Adipose tissue (tissue), 3 donors: ENCODE data around the gene SMC1B. TPM values are rescaled to one million over a fixed set of nuclear protein-coding genes. Genes with fewer than 3 reads are reported as not detected.
"Not testable (repeated sequence)": the region's sequence is repeated elsewhere in the genome, so short reads cannot be mapped to it uniquely, and the experiment has no call there.

Experiments used
- H3K27ac ChIP-seq: one replicate; pipeline ENCODE4 v1.5.1; 2013; ENCODE audit warnings: low read depth, low read length
- WGBS, 3 donors: extraction: QIAGEN DNeasy Blood & Tissue Kit; methylation state at CpG; one replicate each; pipeline ENCODE4 v1.1.7; 2013; 5-methylcytosine and 5-hydroxymethylcytosine counted together
- polyA plus RNA-seq, 3 donors: library from polyadenylated mRNA; stranded (reverse); fragments of 200-250 nt; gene quantifications; one replicate each; pipeline ENCODE4 v1.2.3, GENCODE V29; 2013
- donor health status: healthy with polysubstance abuse.
- donor health status: Bipolar disorder and iron deficiency.
- donor health status: healthy.

SMC1B gene, protein sequence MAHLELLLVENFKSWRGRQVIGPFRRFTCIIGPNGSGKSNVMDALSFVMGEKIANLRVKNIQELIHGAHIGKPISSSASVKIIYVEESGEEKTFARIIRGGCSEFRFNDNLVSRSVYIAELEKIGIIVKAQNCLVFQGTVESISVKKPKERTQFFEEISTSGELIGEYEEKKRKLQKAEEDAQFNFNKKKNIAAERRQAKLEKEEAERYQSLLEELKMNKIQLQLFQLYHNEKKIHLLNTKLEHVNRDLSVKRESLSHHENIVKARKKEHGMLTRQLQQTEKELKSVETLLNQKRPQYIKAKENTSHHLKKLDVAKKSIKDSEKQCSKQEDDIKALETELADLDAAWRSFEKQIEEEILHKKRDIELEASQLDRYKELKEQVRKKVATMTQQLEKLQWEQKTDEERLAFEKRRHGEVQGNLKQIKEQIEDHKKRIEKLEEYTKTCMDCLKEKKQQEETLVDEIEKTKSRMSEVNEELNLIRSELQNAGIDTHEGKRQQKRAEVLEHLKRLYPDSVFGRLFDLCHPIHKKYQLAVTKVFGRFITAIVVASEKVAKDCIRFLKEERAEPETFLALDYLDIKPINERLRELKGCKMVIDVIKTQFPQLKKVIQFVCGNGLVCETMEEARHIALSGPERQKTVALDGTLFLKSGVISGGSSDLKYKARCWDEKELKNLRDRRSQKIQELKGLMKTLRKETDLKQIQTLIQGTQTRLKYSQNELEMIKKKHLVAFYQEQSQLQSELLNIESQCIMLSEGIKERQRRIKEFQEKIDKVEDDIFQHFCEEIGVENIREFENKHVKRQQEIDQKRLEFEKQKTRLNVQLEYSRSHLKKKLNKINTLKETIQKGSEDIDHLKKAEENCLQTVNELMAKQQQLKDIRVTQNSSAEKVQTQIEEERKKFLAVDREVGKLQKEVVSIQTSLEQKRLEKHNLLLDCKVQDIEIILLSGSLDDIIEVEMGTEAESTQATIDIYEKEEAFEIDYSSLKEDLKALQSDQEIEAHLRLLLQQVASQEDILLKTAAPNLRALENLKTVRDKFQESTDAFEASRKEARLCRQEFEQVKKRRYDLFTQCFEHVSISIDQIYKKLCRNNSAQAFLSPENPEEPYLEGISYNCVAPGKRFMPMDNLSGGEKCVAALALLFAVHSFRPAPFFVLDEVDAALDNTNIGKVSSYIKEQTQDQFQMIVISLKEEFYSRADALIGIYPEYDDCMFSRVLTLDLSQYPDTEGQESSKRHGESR
- under 1 TPM in 2 of 3 donors, not detected in 1; 0.01 to 0.02 TPM for polyA plus RNA-seq

DNA sequence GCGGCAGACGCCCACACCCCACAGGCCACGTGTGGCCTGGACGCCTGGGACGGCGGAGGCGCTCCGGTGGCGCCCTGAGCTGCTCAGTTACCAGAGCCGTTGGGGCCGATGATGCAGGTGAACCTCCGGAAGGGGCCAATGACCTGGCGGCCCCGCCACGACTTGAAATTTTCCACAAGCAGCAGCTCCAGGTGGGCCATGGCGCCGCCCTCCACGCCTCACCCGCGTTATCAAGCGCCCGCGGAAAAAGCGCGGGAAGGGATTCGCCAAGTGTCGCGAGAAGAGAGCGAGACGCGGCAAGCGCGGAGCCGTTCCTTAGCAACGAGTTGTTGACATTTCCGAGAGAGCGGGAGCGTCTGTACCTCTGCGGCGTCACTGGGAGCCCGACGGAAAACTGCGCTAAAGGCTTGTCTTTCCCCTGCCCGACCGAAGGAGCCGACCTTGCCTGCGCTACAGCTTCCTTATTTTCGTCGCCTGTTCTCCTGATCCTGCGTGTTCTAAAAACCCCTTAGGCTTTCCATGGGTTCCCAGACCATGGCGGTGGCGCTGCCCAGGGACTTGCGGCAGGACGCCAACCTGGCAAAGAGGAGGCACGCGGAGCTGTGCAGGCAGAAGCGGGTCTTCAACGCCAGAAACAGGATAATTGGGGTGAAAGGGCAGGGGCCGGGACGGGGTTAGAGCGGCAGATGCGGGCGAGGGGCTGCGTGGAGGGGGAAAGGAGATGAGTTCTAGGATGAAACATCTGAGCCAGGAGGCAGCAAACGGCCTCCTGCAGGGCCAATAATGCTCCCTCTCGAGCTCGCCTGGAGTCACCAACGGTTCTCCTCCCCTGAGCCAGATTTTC is at the start of gene SMC1B, which contains the start of gene RIBC2:
TSS of gene SMC1B (minus strand) at position 232 of the 844 bp plus-strand sequence. CDS start at position 200, 32 bp downstream.
TSS of gene RIBC2 (plus strand) at position 326 of the 844 bp plus-strand sequence. CDS start at position 520, 194 bp downstream.
- no peak within 1 kb of the TSS for H3K27ac ChIP-seq
- 7 to 14% (median 9%) methylated on average over 63 to 68 of the region's 68 CpGs for WGBS, 3 donors

- WGBS, 3 donors, result 83 to 91% (median 86%) methylated on average over 6 of the region's 6 CpGs
- no peak overlapping the region for H3K27ac ChIP-seq
These were observed 48.7 kb upstream of the SMC1B start for GRCh38 chr22:45462034-45462655.

DNA sequence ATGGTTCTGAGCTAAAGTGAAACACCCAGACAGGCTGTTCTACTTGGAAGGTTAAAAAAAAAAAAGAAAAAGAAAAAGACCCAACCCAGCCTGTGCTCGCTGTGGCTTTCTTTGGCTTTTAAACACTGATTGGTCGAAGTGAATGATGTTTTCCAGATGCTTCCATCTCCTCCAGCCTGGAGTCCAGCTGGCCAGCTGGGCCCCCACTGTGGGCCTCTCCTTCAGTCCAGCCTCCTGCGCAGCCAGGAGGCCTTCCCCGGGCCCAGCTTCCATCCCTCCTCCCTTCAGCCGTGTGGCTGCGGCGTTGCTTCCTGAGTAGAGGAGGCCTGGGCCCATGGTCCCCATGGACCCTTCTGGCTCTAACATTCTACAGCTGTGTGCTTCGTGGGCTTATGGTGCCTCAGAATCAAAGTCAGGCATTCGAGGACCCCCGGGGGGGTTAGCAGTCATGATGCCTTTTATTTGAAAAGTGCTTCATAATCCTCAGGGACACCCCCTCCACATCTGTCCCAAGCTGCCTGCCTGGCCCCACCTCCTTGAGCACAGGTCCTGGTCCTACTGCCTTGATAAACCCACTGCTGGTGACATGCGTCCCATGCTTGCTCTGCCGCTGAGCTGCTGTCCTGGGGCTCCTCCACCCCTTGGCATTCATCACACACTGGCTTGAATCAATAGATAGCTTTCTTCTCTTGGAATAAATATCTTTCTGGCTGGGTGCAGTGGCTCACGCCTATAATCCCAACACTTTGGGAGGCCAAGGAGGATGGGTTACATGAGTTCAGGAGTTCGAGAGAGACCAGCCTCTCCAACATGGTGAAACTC is 47.1 kb upstream of the SMC1B start:
- 51 to 71% (median 62%) methylated on average over 14 of the region's 14 CpGs for WGBS, 3 donors
- no peak overlapping the region for H3K27ac ChIP-seq

DNA sequence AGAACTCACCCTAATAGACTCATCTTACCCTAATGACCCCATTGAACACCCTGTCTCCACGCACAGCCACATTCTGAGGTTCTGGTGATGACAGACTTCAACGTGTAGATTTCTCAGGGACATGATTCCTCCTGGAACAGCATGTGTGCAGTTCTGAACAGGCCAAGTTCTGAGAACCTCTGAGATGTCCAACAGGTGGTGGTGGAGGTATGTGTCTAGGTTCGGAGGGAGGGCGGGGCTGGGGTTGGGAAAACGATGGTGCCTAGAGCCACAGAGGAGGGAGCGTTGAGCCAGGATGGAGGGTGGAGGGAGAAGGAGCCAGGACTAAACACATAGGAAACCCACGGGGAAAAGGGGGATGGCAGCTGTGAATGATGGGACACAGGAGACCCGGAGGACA is 45.8 kb upstream of the SMC1B start:
- WGBS, 3 donors, result 86 to 92% (median 88%) methylated on average over 8 of the region's 8 CpGs
- no peak overlapping the region for H3K27ac ChIP-seq

DNA sequence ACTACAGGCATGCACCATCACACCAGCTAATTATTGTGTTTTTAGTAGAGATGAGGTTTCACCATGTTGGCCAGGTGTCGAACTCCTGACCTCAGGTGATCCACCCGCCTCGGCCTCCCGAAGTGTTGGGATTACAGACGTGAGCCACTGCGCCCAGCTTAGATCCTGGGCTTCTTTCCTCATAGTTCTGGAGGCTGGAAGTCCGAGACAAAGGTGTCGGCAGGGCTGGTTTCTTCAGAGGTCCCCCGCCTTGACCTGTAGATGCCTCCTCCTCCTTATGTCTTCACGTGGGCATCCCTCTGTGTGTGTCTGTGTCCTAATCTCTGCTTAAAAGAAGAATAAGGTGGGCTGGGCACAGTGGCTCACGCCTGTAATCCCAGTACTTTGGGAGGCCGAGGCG is 45.1 kb upstream of the SMC1B start:
- WGBS, 3 donors, result 90 to 97% (median 95%) methylated on average over 13 of the region's 13 CpGs
- H3K27ac ChIP-seq, result no peak overlapping the region

GRCh38 chr22:45456811-45457210 is 43.4 kb upstream of the SMC1B start:
- WGBS, 3 donors, result 80 to 89% (median 84%) methylated on average over 8 of the region's 8 CpGs
- no peak overlapping the region for H3K27ac ChIP-seq

DNA sequence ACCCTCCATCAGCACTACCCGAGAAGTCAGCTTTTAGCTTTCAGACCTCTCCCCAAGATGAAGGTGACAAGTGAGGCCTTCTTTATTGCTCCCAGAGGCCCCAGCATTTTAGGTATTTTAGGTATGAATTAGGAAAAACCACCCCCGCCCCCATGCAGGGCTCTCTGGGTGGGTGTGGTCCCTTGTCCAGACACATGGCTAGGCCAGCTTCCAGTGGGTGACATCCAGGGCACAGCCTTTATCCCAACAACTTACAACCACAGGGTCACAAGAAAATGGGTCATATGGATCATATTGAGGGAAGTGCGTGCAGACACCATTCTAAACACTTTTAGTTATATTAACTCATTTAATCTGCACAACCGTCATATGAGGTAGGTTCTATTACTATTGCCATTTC is 42.2 kb upstream of the SMC1B start:
- 85 to 92% (median 89%) methylated on average over 4 of the region's 4 CpGs for WGBS, 3 donors
- H3K27ac ChIP-seq, result no peak overlapping the region

DNA sequence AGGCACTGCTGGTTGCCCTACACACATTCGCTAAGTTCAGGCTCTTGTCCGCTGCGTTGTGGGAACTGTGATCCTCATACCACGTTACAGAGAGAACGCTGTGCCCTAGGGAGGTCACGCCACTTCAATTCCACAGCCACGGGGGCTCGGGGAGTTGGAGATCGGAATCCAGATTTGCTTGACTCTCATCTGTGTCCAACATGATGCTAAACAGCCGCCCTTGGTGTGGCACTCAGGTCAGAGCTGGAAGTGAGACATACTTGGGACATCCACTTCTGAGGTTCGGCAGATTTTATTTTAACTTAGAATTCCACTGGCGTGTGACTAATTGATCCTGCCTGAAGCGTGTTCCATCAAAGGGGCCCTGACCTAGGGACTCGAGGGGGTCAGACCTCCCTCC is 41.8 kb upstream of the SMC1B start:
- H3K27ac ChIP-seq, result no peak overlapping the region
- 69 to 87% (median 84%) methylated on average over 14 of the region's 14 CpGs for WGBS, 3 donors

DNA sequence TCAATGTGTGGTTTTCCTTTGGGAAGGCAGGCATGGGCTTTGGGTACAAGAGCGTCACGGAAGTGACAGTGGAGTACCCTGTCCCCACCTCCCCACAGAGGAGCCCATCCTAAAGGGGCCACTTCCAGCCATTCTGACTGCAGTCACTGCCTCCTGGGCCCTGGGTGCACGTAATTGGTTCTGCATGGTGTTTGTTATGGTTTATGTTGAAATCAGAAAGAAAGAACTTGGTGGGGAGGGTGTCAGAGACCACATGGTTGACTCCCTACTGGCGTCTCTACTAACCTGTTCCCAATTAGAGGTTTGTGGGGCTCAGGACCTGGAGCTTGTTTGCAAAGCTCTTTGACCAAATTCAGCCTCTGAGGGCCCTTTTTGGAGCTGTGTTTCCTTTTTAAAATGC is 40.9 kb upstream of the SMC1B start:
- 62 to 66% (median 65%) methylated on average over 4 of the region's 4 CpGs for WGBS, 3 donors
- H3K27ac ChIP-seq, result no peak overlapping the region

- 88 to 95% (median 95%) methylated on average over 6 of the region's 6 CpGs for WGBS, 3 donors
- H3K27ac ChIP-seq, result no peak overlapping the region
These were observed 40.4 kb upstream of the SMC1B start for GRCh38 chr22:45453764-45454163.

DNA sequence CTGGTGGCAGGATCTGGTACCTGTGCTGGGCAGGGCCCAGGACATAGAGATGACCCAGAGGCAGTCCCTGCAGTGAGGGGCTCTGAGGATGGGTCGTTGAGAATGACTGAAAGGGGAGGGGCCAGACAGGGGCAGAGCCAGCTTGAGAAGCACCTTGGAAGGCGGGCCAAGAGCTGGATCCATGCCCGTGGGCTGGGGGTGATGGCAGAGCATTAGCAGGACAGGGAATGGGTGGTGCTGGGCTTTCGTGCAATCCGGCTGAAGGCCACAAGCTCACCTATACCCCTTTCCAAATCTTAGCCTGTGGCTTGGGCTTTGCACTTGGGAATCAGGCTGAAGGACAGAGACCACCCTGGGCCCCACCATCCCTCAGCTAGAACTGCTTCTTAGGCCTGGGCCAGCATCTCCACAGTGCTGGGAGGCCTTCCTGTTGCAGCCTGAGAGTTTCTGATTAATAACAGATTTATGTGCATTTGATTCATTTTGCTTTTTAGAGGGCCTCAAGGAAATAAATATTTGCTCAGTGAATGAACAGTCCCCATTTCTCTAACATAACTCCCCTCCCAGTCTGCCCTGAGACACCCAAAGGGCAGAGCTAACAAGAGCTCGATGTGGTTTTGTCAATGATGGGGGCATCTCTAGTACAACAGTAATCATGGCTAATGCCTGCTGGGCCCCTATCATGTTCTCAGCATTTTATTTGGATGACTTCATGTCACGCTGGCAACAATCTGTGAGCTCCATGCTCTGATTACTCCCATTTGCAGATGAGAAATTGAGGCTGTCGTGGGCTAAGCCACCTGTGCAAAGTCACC is 39.4 kb upstream of the SMC1B start:
- H3K27ac ChIP-seq, result no peak overlapping the region
- WGBS, 3 donors, result 61 to 73% (median 73%) methylated on average over 6 to 8 of the region's 8 CpGs

GRCh38 chr22:45451972-45452371 is 38.6 kb upstream of the SMC1B start:
- 68 to 71% (median 68%) methylated on average over 6 of the region's 6 CpGs for WGBS, 3 donors
- no peak overlapping the region for H3K27ac ChIP-seq

DNA sequence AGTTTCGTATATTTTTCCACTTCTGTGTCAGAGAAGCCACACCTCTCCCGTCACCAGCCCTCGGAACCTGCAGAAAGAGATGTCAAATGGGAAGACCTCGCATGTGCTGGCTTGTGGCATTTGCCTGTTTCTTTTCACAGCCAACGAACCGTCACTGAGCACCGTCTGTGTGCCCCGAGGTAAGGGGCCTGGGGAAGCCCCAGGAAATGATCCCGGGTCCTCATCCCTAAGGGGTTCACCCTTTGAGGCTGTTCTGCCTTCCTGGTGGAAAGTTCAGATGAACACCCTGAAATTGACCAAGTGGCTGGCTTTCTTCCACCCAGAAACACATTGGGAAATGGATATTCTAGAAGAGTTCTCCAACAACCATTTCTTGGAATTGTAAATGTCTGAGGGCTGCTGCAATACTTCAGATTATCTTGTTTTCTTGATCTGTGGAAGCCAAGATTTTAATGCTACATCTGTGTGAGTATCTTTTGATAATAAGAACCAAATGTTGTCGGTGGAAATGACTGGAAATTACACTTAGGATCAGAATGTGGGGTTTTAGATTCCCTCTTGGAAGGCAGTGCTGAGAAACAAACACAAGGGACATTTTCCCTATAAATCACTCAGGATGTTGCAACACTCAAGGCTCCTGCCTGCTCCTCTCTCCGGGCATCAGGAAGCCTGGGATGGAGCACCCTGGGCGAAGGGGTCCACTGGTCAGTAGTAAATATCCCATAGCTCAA is 37.7 kb upstream of the SMC1B start:
- H3K27ac ChIP-seq, result no peak overlapping the region
- WGBS, 3 donors, result 44 to 60% (median 49%) methylated on average over 12 of the region's 12 CpGs

DNA sequence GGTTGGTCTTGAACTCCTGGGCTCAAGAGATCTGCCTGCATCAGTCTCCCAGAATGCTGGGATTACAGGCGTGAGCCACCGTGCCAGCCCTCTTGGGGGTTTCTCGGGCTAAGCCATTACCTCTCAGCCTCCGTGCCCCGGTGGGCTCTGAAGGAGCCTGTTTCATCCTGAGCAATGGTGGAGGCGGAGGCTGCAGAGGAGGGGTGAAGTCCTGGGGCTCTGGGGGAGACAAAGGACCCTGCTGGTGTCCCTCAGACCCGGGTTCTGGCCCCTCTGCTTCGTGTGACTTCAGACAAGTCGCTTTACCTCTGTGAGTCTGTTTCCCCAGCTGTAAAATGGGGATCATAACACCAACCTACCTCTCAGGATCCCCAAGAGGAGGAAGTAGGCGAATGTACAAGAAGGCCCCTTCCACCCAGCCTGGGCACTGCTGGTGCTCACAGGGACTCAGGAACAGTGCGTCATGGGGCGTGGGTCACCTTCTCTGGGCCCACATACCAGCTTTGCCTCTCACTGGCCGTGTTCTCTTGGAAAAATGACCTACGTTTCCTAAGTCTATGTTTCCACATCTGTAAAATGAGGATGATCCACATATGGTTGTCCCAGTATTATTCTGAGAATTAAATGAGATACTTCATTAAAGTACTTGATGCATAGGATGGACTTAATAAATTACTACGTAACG is 36.8 kb upstream of the SMC1B start:
- H3K27ac ChIP-seq, result no peak overlapping the region
- WGBS, 3 donors, result 87 to 89% (median 89%) methylated on average over 16 of the region's 16 CpGs

DNA sequence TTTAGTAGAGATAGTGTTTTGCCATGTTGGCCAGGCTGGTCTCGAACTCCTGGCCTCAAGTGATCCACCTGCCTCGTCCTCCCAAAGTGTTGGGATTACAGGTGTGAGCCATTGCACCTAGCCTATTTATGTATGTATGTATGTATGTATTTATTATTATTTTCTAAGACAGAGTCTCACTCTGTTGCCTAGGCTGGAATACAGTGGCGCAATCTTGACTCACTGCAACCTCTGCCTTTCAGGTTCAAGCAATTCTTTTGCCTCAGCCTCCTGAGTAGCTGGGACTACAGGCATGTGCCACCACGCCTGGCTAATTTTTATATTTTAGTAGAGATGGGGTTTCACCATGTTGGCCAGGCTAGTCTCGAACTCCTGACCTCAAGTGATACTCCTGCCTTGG is 36.0 kb upstream of the SMC1B start:
- H3K27ac ChIP-seq, result not testable (repeated sequence)
- 91 to 96% (median 95%) methylated on average over 5 of the region's 5 CpGs for WGBS, 3 donors
